ENCODE results near the gene AS3MT.
"Not testable (repeated sequence)": the region's sequence is repeated elsewhere in the genome, so short reads cannot be mapped to it uniquely, and the experiment has no call there.

AS3MT gene

GRCh38 chr10:102855731-102856436, 13.4 kb upstream of the AS3MT start:
- not testable (repeated sequence) for DNase-seq (ENCODE audit: low read depth)

- DNase-seq (ENCODE audit: low read depth): no peak
Measured at GRCh38 chr10:102856758-102857424, 12.4 kb upstream of the AS3MT start.

GRCh38 chr10:102859911-102860310, 9.4 kb upstream of the AS3MT start:
- no peak for DNase-seq (ENCODE audit: low read depth)

DNA sequence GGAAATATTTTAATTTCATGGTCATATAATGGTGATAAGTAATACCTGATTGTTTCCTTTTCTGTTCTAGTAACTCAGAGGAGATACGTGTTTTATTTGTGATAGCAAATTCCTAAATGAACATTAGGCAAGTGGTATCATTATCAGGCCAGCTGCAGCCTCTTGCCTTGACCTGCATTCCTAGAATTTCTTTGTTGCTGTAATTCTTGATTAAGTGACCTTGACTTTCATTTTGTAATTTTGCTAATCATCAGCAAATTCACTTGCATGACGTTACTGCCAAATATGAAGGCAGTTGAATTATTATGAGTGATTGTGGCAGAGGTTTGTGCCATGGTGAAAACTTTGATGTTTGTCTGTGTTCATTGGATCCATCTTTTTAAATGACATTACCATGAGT, 5.6 kb upstream of the AS3MT start:
- DNase-seq (ENCODE audit: low read depth): no peak

DNA sequence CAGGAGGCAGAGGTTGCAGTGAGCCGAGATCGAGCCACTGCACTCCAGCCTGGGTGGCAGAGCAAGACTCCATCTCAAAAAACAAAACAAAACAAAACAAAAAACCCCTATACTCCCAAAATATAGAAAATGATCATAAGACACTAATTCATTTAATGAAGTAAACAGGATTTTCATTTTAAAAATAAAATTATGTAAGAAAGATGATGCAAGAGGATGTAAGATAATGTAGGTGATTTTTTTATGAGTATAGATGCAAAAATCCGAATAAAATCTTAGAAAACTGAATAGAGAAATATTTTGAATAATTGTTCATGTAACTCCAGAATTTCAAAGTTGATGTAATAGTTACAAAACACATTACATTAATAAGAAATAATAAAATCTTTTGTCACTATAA, 3.6 kb upstream of the AS3MT start:
- DNase-seq (ENCODE audit: low read depth): no peak

- no peak for DNase-seq (ENCODE audit: low read depth)
Measured at GRCh38 chr10:102868911-102869257, 386 bp upstream of the AS3MT start.

- no peak for DNase-seq (ENCODE audit: low read depth)
Measured at GRCh38 chr10:102870221-102870620, 951 bp downstream of the AS3MT start.

DNA sequence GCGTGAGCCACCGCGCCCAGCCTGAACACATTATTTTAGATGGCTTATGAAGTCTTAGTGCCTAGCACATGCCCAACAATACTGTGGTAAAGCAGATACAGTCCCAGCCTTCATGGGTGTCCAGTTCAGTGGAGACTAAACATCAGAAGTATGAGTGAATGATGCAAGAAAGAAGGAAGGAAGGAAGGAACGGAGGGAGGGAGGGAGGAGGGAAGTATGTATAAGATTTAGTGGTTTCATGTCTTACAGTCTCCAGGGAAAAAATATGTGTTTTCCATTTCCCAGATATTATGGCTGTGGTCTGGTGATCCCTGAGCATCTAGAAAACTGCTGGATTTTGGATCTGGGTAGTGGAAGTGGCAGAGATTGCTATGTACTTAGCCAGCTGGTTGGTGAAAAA, 2.9 kb downstream of the AS3MT start:
- no peak for DNase-seq (ENCODE audit: low read depth)

GRCh38 chr10:102876747-102877153, 7.5 kb downstream of the AS3MT start:
- no peak for DNase-seq (ENCODE audit: low read depth)

GRCh38 chr10:102878629-102879028, 9.4 kb downstream of the AS3MT start:
- no peak for DNase-seq (ENCODE audit: low read depth)

GRCh38 chr10:102880256-102880655, 11.0 kb downstream of the AS3MT start:
- no peak for DNase-seq (ENCODE audit: low read depth)

- DNase-seq (ENCODE audit: low read depth): no peak
Measured at GRCh38 chr10:102888048-102888447, 18.8 kb downstream of the AS3MT start.

- no peak for DNase-seq (ENCODE audit: low read depth)
Measured at GRCh38 chr10:102894466-102895213, 25.4 kb downstream of the AS3MT start.

- no peak for DNase-seq (ENCODE audit: low read depth)
Measured at GRCh38 chr10:102900006-102900405, 30.7 kb downstream of the AS3MT start.

DNA sequence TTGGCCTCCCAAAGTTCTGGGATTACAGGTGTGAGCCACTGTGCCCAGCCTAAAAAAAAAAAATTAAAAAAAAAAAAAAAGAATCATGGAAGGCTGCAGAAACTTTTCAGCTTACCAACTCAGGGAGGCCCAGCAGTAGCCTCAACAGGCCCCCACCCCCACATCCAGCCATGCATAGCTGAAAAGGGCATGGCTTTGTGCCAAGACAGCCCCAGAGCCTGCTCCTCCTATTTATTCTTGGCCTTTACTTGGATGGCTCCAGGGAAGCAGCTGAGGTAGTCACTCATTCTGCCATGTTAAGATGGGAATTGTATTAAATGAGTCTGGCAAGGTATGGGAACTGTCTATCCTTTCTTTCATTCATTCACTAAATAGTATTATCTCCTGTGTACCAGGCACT, 35.1 kb downstream of the AS3MT start:
- no peak for DNase-seq (ENCODE audit: low read depth)

- no peak for DNase-seq (ENCODE audit: low read depth)
Measured at GRCh38 chr10:102906507-102906906, 37.2 kb downstream of the AS3MT start.

- DNase-seq (ENCODE audit: low read depth): no peak
Measured at GRCh38 chr10:102914781-102915180, 45.5 kb downstream of the AS3MT start.

- DNase-seq (ENCODE audit: low read depth): no peak
Measured at GRCh38 chr10:102916173-102916572, 46.9 kb downstream of the AS3MT start.

DNA sequence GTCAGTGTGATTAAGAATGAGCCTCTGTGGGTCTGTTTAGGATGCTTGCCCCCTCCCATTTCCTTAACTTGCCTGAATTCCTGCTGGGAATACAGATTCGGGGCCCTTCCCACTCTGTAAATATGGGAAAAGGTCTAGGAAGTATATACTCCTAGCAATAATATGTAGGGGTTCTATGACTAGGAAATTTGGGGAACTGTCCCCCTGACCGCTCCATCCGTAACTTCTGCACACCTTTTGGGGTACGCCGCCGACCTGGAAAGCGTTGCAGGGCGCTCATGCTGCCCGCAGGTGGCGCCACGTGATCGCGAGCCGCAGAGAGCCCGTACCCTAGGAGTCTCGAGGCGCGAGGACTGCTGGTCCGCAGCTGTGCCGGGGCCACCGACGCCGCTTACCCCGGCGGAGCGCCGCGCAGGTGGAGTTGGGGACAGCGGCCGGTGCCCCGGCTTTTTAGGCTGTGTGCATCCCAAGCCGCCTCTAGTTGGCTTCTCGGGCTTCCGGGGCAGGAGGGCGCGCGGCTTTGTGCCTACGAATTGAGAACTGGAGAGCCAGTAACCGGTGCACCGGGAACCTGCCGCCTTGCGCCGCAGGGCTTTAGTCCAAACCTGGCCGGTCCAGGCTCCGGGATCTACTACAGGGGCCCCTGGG, 48.2 kb downstream of the AS3MT start:
- DNase-seq (ENCODE audit: low read depth): peak; percentile 60

DNA sequence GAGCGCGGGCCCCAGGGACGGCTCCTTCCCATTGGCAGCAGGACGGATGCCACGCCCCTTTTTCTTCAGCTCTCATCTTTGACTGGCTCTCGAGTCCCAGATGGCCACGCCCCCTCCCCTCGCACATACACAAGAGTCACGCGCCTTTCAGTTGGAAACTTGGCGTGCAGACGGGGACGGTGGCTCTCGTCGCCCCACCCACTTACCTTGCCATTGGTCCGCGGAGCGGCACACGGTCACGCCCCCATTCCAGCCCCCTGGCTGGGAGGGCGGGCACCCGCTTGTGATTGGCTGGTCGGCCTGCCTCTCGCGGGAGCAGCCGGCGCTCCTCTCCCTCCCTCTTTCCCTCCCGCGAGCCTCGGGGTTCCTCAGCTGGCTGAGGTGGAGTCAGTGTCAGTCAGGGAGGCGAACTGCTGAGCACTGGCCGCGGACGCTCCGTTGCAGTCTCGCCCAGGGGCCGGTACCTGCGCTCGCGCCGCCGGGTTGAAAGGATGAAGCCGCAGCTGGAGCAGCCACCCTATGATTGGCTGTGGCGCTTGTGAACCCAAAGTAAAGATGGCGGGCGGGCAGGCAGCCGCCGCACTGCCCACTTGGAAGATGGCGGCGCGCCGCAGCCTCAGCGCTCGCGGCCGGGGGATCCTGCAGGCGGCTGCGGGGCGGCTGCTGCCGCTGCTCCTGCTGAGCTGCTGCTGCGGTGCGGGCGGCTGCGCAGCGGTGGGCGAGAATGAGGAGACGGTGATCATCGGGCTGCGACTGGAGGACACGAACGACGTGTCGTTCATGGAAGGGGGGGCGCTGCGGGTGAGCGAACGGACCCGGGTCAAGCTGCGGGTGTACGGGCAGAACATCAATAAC, 48.9 kb downstream of the AS3MT start, which contains the start of gene CNNM2:
Gene CNNM2, plus strand, starts transcription at position 333 of the 855 bp plus-strand sequence. Its CDS starts 187 bp downstream, at position 520.
- DNase-seq (ENCODE audit: low read depth): peak; percentile 99

DNA sequence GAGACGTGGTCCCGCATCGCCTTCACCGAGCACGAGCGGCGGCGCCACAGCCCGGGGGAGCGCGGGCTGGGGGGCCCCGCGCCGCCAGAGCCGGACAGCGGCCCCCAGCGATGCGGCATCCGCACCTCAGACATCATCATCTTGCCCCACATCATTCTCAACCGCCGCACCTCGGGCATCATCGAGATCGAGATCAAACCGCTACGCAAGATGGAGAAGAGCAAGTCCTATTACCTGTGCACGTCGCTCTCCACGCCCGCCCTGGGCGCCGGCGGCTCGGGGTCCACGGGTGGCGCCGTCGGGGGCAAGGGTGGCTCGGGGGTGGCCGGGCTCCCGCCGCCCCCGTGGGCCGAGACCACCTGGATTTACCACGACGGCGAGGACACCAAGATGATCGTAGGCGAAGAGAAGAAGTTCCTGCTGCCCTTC, 49.6 kb downstream of the AS3MT start:
- DNase-seq (ENCODE audit: low read depth): peak; percentile 10
